Stimulated activated CD4-positive, alpha-beta T cell treated with anti-CD3 and anti-CD28 coated beads, Interleukin-2, amount 100 ng/mL, for 4 hours (primary cell): Measurements from ENCODE around the gene KLF15.

Experiments used
- DNase-seq: peaks from one replicate; pipeline ENCODE4 v3.0.0-alpha.2; 2020; ENCODE audit warnings: low read depth

The KLF15 gene

GRCh38 chr3:126319701-126320295 lies 37.4 kb downstream of the KLF15 start:
- DNase-seq: no peak

- no peak for DNase-seq
Observed at GRCh38 chr3:126317029-126317996, 39.9 kb downstream of the KLF15 start.

- DNase-seq: no peak
Observed at GRCh38 chr3:126316501-126316939, 40.7 kb downstream of the KLF15 start.

GRCh38 chr3:126316031-126316461 lies 41.2 kb downstream of the KLF15 start:
- DNase-seq: no peak

- no peak for DNase-seq
Observed at GRCh38 chr3:126314790-126315658, 42.2 kb downstream of the KLF15 start.

- no peak for DNase-seq
Observed at GRCh38 chr3:126314305-126314789, 42.9 kb downstream of the KLF15 start.

GRCh38 chr3:126313580-126314304 lies 43.5 kb downstream of the KLF15 start:
- DNase-seq: no peak

- no peak for DNase-seq
Observed at GRCh38 chr3:126313166-126313565, 44.0 kb downstream of the KLF15 start.

GRCh38 chr3:126312341-126312740 lies 44.9 kb downstream of the KLF15 start:
- no peak for DNase-seq

- DNase-seq: no peak
Observed at GRCh38 chr3:126311338-126311978, 45.8 kb downstream of the KLF15 start.

GRCh38 chr3:126310816-126311215 lies 46.4 kb downstream of the KLF15 start:
- DNase-seq: no peak

GRCh38 chr3:126309861-126310655 lies 47.1 kb downstream of the KLF15 start:
- DNase-seq: no peak

GRCh38 chr3:126309165-126309564 lies 48.0 kb downstream of the KLF15 start:
- no peak for DNase-seq

- no peak for DNase-seq
Observed at GRCh38 chr3:126308394-126309125, 48.6 kb downstream of the KLF15 start.

GRCh38 chr3:126307591-126308393 lies 49.4 kb downstream of the KLF15 start:
- no peak for DNase-seq

- no peak for DNase-seq
Observed at GRCh38 chr3:126306888-126307482, 50.2 kb downstream of the KLF15 start.

GRCh38 chr3:126306397-126306796 lies 50.8 kb downstream of the KLF15 start:
- DNase-seq: no peak

GRCh38 chr3:126305427-126305826 lies 51.8 kb downstream of the KLF15 start:
- no peak for DNase-seq
